ENCODE measurements around the gene UPK1A. TPM values are rescaled to one million over a fixed set of nuclear protein-coding genes. Genes with fewer than 3 reads are reported as not detected.

The UPK1A gene
- total and polyA plus RNA-seq, 2 of the 8 experiments (the other 6 are each of a cell fraction or from before 2014, with no cell fraction given) = 0.56 to 9.9 TPM

DNA sequence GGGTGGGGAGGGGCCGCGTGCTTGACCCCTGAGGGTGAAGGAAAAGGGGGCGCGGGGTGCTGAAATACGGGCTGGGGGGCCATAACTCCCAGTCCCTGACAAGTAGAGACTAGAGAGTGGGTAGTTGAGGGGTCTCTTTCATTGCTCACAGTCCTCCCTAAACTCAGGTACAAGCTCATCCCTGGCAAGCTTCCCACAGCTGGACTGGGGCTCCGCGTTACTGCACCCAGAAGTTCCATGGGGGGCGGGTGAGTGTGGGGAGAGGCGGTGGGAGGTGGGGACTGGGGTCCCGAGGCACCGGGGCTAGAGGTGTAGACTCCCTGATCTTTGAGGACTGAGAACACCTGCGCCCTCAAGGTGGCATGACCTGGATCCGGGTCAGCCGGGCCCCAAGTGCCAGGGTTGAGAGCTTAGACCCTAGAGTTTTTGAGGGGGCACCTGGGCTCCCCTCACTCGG is 23.5 kb upstream of the UPK1A start:
- 32% methylated on average over 9 of the region's 15 CpGs; no CpG with 5 or more reads in 1 of the 2 experiments for WGBS, 2 experiments (ENCODE audit: extremely low coverage in 1 of 2, insufficient coverage in 1 of 2, insufficient read length in 1 of 2, insufficient replicate concordance in 2 of 2, low coverage in 1 of 2, low lambda C conversion rate in 2 of 2, missing lambda C conversion rate in 1 of 2)
- Histone ChIP-seq H3K4me3 (ENCODE audit: extremely low read depth in 1 of 4, insufficient read depth in 2 of 4, low read depth in 3 of 4, low read length in 4 of 4) (peak overlapping the region; percentile 47 to 63 (median 49)), H3K23me2 (ENCODE audit: low read depth, low read length) (peaks cover 16% of the 10 kb centered on the region; the same call in 1 of the 2 replicates), H2BK5ac (ENCODE audit: low read depth, low read length) (no peak overlapping the region), H2BK20ac (ENCODE audit: low read length) (no peak overlapping the region), H3K4me2 (ENCODE audit: insufficient read depth in 1 of 2, low read depth in 2 of 2, low read length in 2 of 2) (peak overlapping the region; percentile 85 to 88), H3K9me3 (ENCODE audit: insufficient read depth in 2 of 2, low read depth in 1 of 2, low read length in 1 of 2) (no peaks in the 10 kb centered on the region), H3K36me3 (ENCODE audit: control insufficient read depth in 2 of 4, insufficient read depth in 4 of 4, low read length in 3 of 4) (peaks cover 0 to 3% (median under 1%) of the 10 kb centered on the region in 4 experiments; a peak in 2 of 8 replicates), H3K79me1 (ENCODE audit: low read depth, low read length) (no peaks in the 10 kb centered on the region), H3K27ac (ENCODE audit: low read depth, low read length) (0 out of 2 replicates have a peak overlapping the region, but pooled peaks have one; percentile 64), H3K56ac (replicated peaks; ENCODE audit: insufficient read length, low read depth, low read length) (no peak overlapping the region), H2BK15ac (ENCODE audit: low read length) (no peak overlapping the region), H3K27me3 (replicated peaks in 1 of 4; ENCODE audit: control insufficient read depth in 3 of 4, extremely low read depth in 1 of 4, insufficient read depth in 3 of 4, low read length in 3 of 4) (peaks cover 0 to 6% (median 3%) of the 10 kb centered on the region in 4 experiments; a peak in 4 of 7 replicates), H3K4ac (replicated peaks; ENCODE audit: insufficient read length, low read depth, low read length) (no peak overlapping the region), H4K20me1 (replicated peaks in 1 of 2; ENCODE audit: control insufficient read depth in 1 of 2, insufficient read depth in 2 of 2, low read length in 2 of 2) (no peaks in the 10 kb centered on the region), H3K9ac (replicated peaks in 1 of 4; ENCODE audit: extremely low read depth in 1 of 4, low read depth in 3 of 4, low read length in 3 of 4) (peak overlapping the region in 2 of 4 experiments; percentile 21 to 50; a peak in 2 of 7 replicates), H2AFZ (ENCODE audit: low read length) (no peak overlapping the region; the same call in 1 of the 2 replicates), H2BK120ac (replicated peaks; ENCODE audit: low read depth, low read length) (no peak overlapping the region), H3K14ac (ENCODE audit: insufficient read length) (no peak overlapping the region), H3K18ac (ENCODE audit: extremely low read depth, low read length) (no peak overlapping the region; the same call in 1 of the 2 replicates), H3K23ac (ENCODE audit: insufficient read length) (no peak overlapping the region), H2BK12ac (ENCODE audit: low read depth, low read length) (no peak overlapping the region), H2AK5ac (ENCODE audit: low read depth, low read length) (0 out of 2 replicates have a peak overlapping the region, but pooled peaks have one; percentile 1), H4K5ac (ENCODE audit: insufficient read length, low read depth, low read length) (no peak overlapping the region), H3K79me2 (ENCODE audit: control insufficient read depth in 1 of 2, insufficient read depth in 2 of 2, low read length in 2 of 2) (no peaks in the 10 kb centered on the region), H4K8ac (ENCODE audit: extremely low read depth, insufficient read depth, low read length) (no peak overlapping the region; the same call in 1 of the 2 replicates), H3K4me1 (replicated peaks in 1 of 4; ENCODE audit: control insufficient read depth in 3 of 4, insufficient read depth in 4 of 4, low read length in 3 of 4) (peaks cover 7 to 30% (median 18%) of the 10 kb centered on the region in 4 experiments), H4K91ac (replicated peaks; ENCODE audit: insufficient read length, low read length) (no peak overlapping the region)
- FAIRE-seq = no peak
- CTCF ChIA-PET (ENCODE audit: partially characterized antibody) = interaction anchor here (0.6 to 3.6 kb wide), 6 partner anchors 12 to 94 kb away, joined by 3 to 17 read pairs (median 4); no protein-coding TSS in a partner anchor
- no peak for DNase-seq (ENCODE audit: low read depth in 1 of 2, low spot score in 2 of 2)
- POLR2A ChIA-PET (ENCODE audit: partially characterized antibody) = interaction anchor here (1.0 to 3.4 kb wide), 13 partner anchors 9 to 133 kb away, joined by 3 to 13 read pairs (median 5); partner anchors contain the start of genes ATP4A, HAUS5 and RBM42
- TF ChIP-seq ASH2L (IDR thresholded peaks at IDR 0.05; ENCODE audit: low read length) (no peak), RAD21 (IDR thresholded peaks at IDR 0.05 in 1 of 2, conservative IDR thresholded peaks at IDR 0.05 in 1 of 2; ENCODE audit: low read depth in 2 of 2, low read length in 2 of 2) (no peak), TAF1 (IDR thresholded peaks at IDR 0.05; ENCODE audit: low read depth, low read length) (no peak), SP4 (IDR thresholded peaks at IDR 0.05; ENCODE audit: low read length) (no peak), RXRA (IDR thresholded peaks at IDR 0.05; ENCODE audit: insufficient read depth, low read depth, low read length) (no peak), CBX5 (IDR thresholded peaks at IDR 0.05; ENCODE audit: low read depth, low read length) (no peak), RNF2 (IDR thresholded peaks at IDR 0.05; ENCODE audit: borderline replicate concordance, low read depth, low read length, missing control alignments, poor library complexity, severe bottlenecking) (no peak), MAFK (IDR thresholded peaks at IDR 0.05; ENCODE audit: low read depth, low read length) (no peak), SUZ12 (IDR thresholded peaks at IDR 0.05; ENCODE audit: low read length) (no peak), SIRT6 (IDR thresholded peaks at IDR 0.05; ENCODE audit: low read length) (no peak), BACH1 (IDR thresholded peaks at IDR 0.05; ENCODE audit: low read length) (no peak)
- TF ChIP-seq, protein P1, sequence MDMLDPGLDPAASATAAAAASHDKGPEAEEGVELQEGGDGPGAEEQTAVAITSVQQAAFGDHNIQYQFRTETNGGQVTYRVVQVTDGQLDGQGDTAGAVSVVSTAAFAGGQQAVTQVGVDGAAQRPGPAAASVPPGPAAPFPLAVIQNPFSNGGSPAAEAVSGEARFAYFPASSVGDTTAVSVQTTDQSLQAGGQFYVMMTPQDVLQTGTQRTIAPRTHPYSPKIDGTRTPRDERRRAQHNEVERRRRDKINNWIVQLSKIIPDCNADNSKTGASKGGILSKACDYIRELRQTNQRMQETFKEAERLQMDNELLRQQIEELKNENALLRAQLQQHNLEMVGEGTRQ (IDR thresholded peaks at IDR 0.05; ENCODE audit: low read length) = no peak

All from H1 (cell line).